Right lobe of liver (tissue), 6 donors: ENCODE data around the gene GPER1. TPM values are rescaled to one million over a fixed set of nuclear protein-coding genes. Genes with fewer than 3 reads are reported as not detected.

Source experiments
- ATAC-seq, 4 donors: fragments of 200-7000 bp; cut with Tn5 transposase; one replicate each; pipeline ENCODE4 v1.9.1; 2020; ENCODE audit warnings: mild to moderate bottlenecking in 4 of 4, moderate library complexity in 4 of 4
- DNase-seq, 3 donors: peaks; one replicate each; pipeline ENCODE4 v3.0.0-alpha.2; 2020
- H3K27ac ChIP-seq, 3 donors: fragments of 200-600 bp; one replicate each; pipeline ENCODE4 v1.8.0; 2022
- H3K27me3 ChIP-seq, 2 donors: fragments of 200-600 bp; one replicate each; pipeline ENCODE4 v1.8.0; 2022
- H3K36me3 ChIP-seq, 4 donors: fragments of 200-600 bp; sonication (generic) in 1 of 4; one replicate each; pipeline versions ENCODE4 v1.5.1 to v1.8.0; 2017 to 2022; ENCODE audit warnings: control low read depth in 1 of 4
- H3K4me1 ChIP-seq, 4 donors: fragments of 200-600 bp; sonication (generic) in 1 of 4; one replicate each; pipeline versions ENCODE4 v1.5.1 to v1.8.0; 2017 to 2022; ENCODE audit warnings: control low read depth in 1 of 4
- H3K4me3 ChIP-seq, 3 donors: fragments of 200-600 bp; one replicate each; pipeline ENCODE4 v1.8.0; 2022
- H3K9me3 ChIP-seq, 4 donors: fragments of 200-600 bp; sonication (generic) in 1 of 4; one replicate each; pipeline versions ENCODE4 v1.5.1 to v1.8.0; 2017 to 2022; ENCODE audit warnings: control low read depth in 1 of 4
- POLR2A ChIP-seq: fragments of 450-650 bp; IDR thresholded peaks from one replicate; pipeline ENCODE4 v1.6.1; 2017; ENCODE audit warnings: antibody characterized with exemption, mild to moderate bottlenecking
- WGBS: methylation state at CpG from one replicate; pipeline ENCODE4 v1.1.6; 2018; ENCODE audit warnings: low coverage, low lambda C conversion rate; ENCODE audit not compliant: insufficient coverage; ENCODE audit errors: missing lambda C conversion rate; 5-methylcytosine and 5-hydroxymethylcytosine counted together
- intact Hi-C, 2 donors: fragments of 100-400 bp; cut with DNase I; formaldehyde crosslinking; loops; one replicate each; pipeline versions ENCODE4 v1.11.2 to v1.14.1; 2022
- total RNA-seq, 6 experiments: library from RNA; depleted of rRNA in 2 of 6; stranded (reverse); fragments of >200 nt in 2 of 6; fragmentation: NEBNext Ultra II Directional in 3 of 6; extraction: Animal tissue kit (Norgen Biotek cat#: 25700) in 3 of 6; gene quantifications; one replicate each; pipeline versions ENCODE4 v1.1.0 to v1.2.4, GENCODE V29; 2016 to 2023
- TF ChIP-seq, protein P1 (sequence below), 4 donors: fragments of 200-600 bp in 3 of 4; fragments of 450-650 bp in 1 of 4; IDR thresholded peaks; one replicate each; pipeline versions ENCODE4 v1.5.1 to v1.8.0; 2016 to 2022; ENCODE audit warnings: antibody characterized with exemption in 4 of 4, mild to moderate bottlenecking in 2 of 4
- donor health status: DM: no; HTN: yes; CAD: no.
- donor health status: DM: no; HTN: no; CAD: no.
- donor health status: DM: no; HTN: no; CAD: no.
- donor health status: DM: no; HTN: yes; CAD: no.
- donor health status: DM: no; HTN: yes; CAD: no.

GPER1 gene
- total RNA-seq, 6 experiments from 2014 or later = 7.0 to 26.4 (median 11.9) TPM

DNA sequence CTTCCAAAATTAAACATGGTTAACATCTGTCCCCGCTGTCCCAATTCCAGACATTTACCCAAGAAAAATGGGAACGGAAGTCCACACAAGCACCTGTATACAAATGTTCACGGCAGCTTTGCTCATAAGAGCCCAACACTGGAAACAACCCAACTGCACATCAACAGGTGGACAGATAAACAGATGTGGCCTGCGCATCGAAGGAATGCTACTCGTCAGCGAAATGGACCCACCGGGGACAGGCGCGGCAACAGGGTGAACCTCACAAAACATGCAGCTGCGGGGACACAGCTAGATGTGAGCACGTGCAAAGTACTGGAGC, 22.7 kb upstream of the GPER1 start:
- Histone ChIP-seq H3K9me3 (no peaks in the 10 kb centered on the region), H3K4me1 (peaks cover 0 to 14% (median 3%) of the 10 kb centered on the region in 4 donors), H3K27me3 (no peaks in the 10 kb centered on the region), H3K27ac (no peak overlapping the region), H3K36me3 (no peaks in the 10 kb centered on the region), H3K4me3 (no peak overlapping the region)
- no peak for DNase-seq
- intact Hi-C loops = no loop called here
- no peak for TF ChIP-seq POLR2A
- TF ChIP-seq, protein P1, sequence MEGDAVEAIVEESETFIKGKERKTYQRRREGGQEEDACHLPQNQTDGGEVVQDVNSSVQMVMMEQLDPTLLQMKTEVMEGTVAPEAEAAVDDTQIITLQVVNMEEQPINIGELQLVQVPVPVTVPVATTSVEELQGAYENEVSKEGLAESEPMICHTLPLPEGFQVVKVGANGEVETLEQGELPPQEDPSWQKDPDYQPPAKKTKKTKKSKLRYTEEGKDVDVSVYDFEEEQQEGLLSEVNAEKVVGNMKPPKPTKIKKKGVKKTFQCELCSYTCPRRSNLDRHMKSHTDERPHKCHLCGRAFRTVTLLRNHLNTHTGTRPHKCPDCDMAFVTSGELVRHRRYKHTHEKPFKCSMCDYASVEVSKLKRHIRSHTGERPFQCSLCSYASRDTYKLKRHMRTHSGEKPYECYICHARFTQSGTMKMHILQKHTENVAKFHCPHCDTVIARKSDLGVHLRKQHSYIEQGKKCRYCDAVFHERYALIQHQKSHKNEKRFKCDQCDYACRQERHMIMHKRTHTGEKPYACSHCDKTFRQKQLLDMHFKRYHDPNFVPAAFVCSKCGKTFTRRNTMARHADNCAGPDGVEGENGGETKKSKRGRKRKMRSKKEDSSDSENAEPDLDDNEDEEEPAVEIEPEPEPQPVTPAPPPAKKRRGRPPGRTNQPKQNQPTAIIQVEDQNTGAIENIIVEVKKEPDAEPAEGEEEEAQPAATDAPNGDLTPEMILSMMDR (IDR thresholded peaks at IDR 0.05) = no peak
- no peak for ATAC-seq
- 68% methylated on average over 3 of the region's 12 CpGs for WGBS

DNA sequence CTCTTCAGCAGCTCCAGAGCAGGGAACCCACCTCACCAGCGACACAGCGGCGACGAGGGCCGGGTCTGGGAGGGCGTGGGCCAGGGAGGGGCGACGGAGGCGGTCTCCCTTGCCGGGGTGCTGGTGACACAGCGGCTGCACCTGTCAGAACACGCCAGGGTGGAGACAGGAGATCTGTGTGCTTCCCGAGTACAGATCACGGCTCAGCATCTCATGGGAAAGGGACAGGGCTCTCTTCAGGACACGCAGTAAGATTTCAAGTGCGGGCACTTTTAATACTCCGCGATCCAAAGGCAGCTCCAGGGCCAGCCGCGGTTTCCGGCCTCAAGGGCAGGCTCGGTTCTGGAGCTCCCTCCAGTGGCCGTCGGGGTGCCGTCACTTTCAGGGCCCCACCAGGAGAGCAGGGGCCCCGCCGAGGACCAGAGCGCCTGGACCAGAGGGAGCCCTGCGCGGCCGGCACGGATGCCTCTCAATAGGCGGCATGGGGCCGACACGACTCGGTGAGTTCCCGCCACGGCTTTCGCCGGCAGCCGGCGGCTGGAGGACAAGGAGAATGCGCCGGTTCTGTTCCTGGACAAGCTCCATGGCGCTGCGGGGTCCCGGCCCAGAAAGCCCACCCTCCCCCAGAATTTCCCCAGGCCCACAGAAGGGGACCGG, 22.2 kb upstream of the GPER1 start:
- Histone ChIP-seq H3K27ac (no peak overlapping the region), H3K36me3 (no peaks in the 10 kb centered on the region), H3K4me3 (no peak overlapping the region), H3K9me3 (no peaks in the 10 kb centered on the region), H3K27me3 (no peaks in the 10 kb centered on the region), H3K4me1 (peaks cover 0 to 9% (median under 1%) of the 10 kb centered on the region in 4 donors)
- 5% methylated on average over 8 of the region's 48 CpGs for WGBS
- TF ChIP-seq POLR2A = no peak
- TF ChIP-seq, protein P1 (IDR thresholded peaks at IDR 0.05) = peak; percentile 84 to 97 (median 89)
- DNase-seq = peak; percentile 83 to 88 (median 85)
- peak; percentile 94 to 98 (median 98) for ATAC-seq
- intact Hi-C loops = no loop called here

GRCh38 chr7:1066242-1066588, 21.7 kb upstream of the GPER1 start:
- DNase-seq (no peak), ATAC-seq (peak in 1 of 4 donors; percentile 2)
- no peaks in the 10 kb centered on the region for H3K9me3 ChIP-seq
- TF ChIP-seq, protein P1 (IDR thresholded peaks at IDR 0.05) = no peak
- no peak for TF ChIP-seq POLR2A
- no peak overlapping the region for H3K4me3 ChIP-seq
- peaks cover 0 to 6% (median 0%) of the 10 kb centered on the region in 4 donors for H3K4me1 ChIP-seq
- intact Hi-C loops = no loop called here
- no CpG with 5 or more reads among the region's 21 CpGs for WGBS
- H3K27me3 ChIP-seq = no peaks in the 10 kb centered on the region
- no peak overlapping the region for H3K27ac ChIP-seq
- H3K36me3 ChIP-seq = no peaks in the 10 kb centered on the region

GRCh38 chr7:1068013-1068412, 19.9 kb upstream of the GPER1 start:
- no peaks in the 10 kb centered on the region for H3K9me3 ChIP-seq
- ATAC-seq (no peak), DNase-seq (no peak)
- no CpG with 5 or more reads among the region's 14 CpGs for WGBS
- intact Hi-C loops = no loop called here
- no peak for TF ChIP-seq POLR2A
- TF ChIP-seq, protein P1 (IDR thresholded peaks at IDR 0.05) = no peak
- H3K4me1 ChIP-seq = peaks cover 0 to 6% (median 0%) of the 10 kb centered on the region in 4 donors
- H3K27ac ChIP-seq = no peak overlapping the region
- H3K27me3 ChIP-seq = no peaks in the 10 kb centered on the region
- no peak overlapping the region for H3K4me3 ChIP-seq
- no peaks in the 10 kb centered on the region for H3K36me3 ChIP-seq

- Histone ChIP-seq H3K27ac (no peak overlapping the region), H3K9me3 (no peaks in the 10 kb centered on the region), H3K4me1 (peaks cover 0 to 6% (median 0%) of the 10 kb centered on the region in 4 donors), H3K4me3 (no peak overlapping the region), H3K27me3 (no peaks in the 10 kb centered on the region), H3K36me3 (no peaks in the 10 kb centered on the region)
- TF ChIP-seq, protein P1 (IDR thresholded peaks at IDR 0.05) = no peak
- no peak for TF ChIP-seq POLR2A
- intact Hi-C loops = no loop called here
- no peak for DNase-seq
- WGBS = 55% methylated on average over 9 of the region's 11 CpGs
- no peak for ATAC-seq
Measured at GRCh38 chr7:1068619-1069018, 19.3 kb upstream of the GPER1 start.
